ENCODE data around the gene MVB12B.

The MVB12B gene

DNA sequence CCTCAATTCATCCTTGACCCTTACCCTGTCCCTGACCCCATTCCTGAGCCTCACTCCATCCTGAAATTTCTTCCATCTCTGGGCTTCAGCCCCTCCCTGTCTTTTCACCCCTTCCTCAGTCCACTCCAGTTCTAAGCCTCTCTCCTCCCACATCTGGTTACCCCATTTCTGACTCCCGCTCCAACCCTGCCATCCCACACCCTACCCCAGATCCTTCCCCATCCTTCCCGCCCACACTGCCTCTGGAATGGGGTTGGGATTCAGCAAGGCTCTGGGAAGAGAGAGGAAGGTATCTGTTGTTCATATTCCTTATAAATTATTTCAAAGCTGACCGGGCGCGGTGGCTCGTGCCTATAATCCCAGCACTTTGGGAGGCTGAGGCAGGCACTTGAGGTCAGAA is 29.9 kb upstream of the MVB12B start:
- no peak for DNase-seq (ENCODE audit: low read depth)
- TF ChIP-seq, protein P1, sequence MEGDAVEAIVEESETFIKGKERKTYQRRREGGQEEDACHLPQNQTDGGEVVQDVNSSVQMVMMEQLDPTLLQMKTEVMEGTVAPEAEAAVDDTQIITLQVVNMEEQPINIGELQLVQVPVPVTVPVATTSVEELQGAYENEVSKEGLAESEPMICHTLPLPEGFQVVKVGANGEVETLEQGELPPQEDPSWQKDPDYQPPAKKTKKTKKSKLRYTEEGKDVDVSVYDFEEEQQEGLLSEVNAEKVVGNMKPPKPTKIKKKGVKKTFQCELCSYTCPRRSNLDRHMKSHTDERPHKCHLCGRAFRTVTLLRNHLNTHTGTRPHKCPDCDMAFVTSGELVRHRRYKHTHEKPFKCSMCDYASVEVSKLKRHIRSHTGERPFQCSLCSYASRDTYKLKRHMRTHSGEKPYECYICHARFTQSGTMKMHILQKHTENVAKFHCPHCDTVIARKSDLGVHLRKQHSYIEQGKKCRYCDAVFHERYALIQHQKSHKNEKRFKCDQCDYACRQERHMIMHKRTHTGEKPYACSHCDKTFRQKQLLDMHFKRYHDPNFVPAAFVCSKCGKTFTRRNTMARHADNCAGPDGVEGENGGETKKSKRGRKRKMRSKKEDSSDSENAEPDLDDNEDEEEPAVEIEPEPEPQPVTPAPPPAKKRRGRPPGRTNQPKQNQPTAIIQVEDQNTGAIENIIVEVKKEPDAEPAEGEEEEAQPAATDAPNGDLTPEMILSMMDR (conservative IDR thresholded peaks at IDR 0.05; ENCODE audit: low read length): no peak
- no peak overlapping the region for H3K4me3 ChIP-seq (ENCODE audit: low read length)

- TF ChIP-seq, protein P1 (conservative IDR thresholded peaks at IDR 0.05; ENCODE audit: low read length): no peak
- no peak for DNase-seq (ENCODE audit: low read depth)
- H3K4me3 ChIP-seq (ENCODE audit: low read length): no peak overlapping the region
These were observed 29.0 kb upstream of the MVB12B start for GRCh38 chr9:126297661-126298060.

DNA sequence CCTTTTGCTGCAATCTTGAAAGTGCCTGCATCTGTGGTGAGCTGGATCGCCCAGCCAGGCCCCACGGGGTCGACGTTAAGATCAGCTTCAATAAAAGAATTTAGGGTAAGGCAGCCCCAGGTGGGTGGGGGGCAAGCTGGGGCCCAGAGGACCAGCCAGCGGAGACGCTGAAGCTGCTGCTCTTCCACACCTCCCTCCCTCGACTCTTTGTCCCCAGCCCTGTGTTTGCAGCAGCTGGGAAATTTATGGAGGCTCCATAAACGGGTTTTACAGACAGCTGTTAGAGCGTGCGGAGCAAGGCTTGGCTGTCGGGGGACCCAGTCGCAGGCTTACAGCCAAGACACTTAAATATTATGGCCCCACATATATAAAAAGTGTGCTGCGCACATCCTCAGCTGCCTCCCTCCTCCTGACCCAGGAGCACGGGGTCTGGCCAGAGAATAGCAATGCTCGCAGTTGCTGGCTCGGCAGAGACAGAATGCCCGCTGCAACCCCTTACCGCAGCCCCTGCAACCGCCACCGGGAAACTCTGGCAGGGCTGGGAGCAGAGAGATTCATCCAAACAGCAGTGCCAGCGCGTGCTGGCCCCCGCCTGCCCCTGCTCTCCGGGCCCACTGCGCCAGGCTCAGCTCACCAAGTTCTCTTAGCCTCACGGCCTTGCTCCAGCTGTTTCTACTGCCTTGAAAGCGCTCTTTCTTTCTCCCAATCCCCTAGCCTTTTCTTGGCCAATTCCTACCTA is 28.4 kb upstream of the MVB12B start:
- H3K4me3 ChIP-seq (ENCODE audit: low read length): no peak overlapping the region
- TF ChIP-seq, protein P1 (conservative IDR thresholded peaks at IDR 0.05; ENCODE audit: low read length): no peak
- DNase-seq (ENCODE audit: low read depth): no peak

DNA sequence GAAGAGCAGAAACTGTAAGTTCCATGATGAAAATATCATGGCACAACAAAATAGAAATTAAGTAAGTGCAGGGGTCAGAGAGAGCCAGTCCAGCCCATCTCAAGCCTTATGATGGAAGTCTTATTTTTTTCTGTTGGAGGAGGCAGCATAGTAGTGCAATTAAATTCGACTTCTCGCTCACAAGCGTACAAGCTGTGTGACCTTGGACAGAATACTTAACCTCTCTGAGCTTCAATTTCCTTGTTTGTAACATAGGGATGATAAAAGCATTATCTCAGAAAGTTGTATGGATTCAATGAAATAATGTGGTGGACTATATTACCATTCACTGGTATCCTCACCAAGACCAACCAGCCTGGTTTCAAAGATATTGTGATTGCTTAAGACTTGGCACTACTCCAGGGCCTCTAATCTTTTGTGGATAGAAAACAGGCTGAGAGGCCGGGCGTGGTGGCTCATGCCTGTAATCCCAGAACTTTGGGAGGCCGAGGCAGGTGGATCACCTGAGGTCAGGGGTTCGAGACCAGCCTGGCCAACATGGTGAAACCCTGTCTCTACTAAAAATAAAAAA is 26.8 kb upstream of the MVB12B start:
- TF ChIP-seq, protein P1 (conservative IDR thresholded peaks at IDR 0.05; ENCODE audit: low read length): no peak
- peak; percentile 3 for DNase-seq (ENCODE audit: low read depth)
- H3K4me3 ChIP-seq (ENCODE audit: low read length): no peak overlapping the region

DNA sequence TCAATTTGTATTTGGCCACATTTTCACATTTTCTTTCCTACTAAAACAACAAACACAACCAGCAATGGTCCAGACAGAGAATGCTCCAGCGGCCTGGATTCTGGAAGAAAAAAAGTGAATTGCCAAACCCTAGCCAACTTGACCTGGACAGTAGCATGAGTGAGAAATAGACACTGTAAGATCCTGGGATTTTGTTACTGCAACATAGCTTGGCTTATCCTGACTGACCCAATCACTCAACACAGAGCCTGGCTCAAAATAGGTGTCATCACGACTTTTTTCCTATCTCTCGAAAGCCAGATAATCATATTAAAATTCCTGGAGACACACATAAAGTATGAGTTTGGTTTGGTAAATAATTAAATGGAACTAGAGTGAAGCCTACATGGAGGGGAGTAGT is 25.4 kb upstream of the MVB12B start:
- no peak overlapping the region for H3K4me3 ChIP-seq (ENCODE audit: low read length)
- TF ChIP-seq, protein P1 (conservative IDR thresholded peaks at IDR 0.05; ENCODE audit: low read length): no peak
- DNase-seq (ENCODE audit: low read depth): no peak

GRCh38 chr9:126301985-126302603 is 24.5 kb upstream of the MVB12B start:
- peak; percentile 60 for DNase-seq (ENCODE audit: low read depth)
- H3K4me3 ChIP-seq (ENCODE audit: low read length): no peak overlapping the region
- TF ChIP-seq, protein P1 (conservative IDR thresholded peaks at IDR 0.05; ENCODE audit: low read length): peak; percentile 93

- no peak for DNase-seq (ENCODE audit: low read depth)
- no peak overlapping the region for H3K4me3 ChIP-seq (ENCODE audit: low read length)
- TF ChIP-seq, protein P1 (conservative IDR thresholded peaks at IDR 0.05; ENCODE audit: low read length): no peak
These were observed 23.9 kb upstream of the MVB12B start for GRCh38 chr9:126302730-126303129.

Measured in AG10803 (cell line).